Stomach (tissue), 4 donors: ENCODE data around the gene OR52M1.

Experiments used
- POLR2A ChIP-seq, 4 donors: fragments of 450-650 bp; IDR thresholded peaks; one replicate each; pipeline ENCODE4 v1.6.1; 2016; ENCODE audit warnings: antibody characterized with exemption in 4 of 4, control low read depth in 2 of 4, mild to moderate bottlenecking in 1 of 4, moderate library complexity in 1 of 4
- TF ChIP-seq, protein P1 (sequence below), 7 experiments: fragments of 450-650 bp in 4 of 7; fragments of 200-600 bp in 3 of 7; sonication (generic) in 3 of 7; IDR thresholded peaks; one replicate each; pipeline ENCODE4 v1.5.1; 2016 to 2019; ENCODE audit warnings: antibody characterized with exemption in 7 of 7, control low read depth in 2 of 7, mild to moderate bottlenecking in 1 of 7

DNA sequence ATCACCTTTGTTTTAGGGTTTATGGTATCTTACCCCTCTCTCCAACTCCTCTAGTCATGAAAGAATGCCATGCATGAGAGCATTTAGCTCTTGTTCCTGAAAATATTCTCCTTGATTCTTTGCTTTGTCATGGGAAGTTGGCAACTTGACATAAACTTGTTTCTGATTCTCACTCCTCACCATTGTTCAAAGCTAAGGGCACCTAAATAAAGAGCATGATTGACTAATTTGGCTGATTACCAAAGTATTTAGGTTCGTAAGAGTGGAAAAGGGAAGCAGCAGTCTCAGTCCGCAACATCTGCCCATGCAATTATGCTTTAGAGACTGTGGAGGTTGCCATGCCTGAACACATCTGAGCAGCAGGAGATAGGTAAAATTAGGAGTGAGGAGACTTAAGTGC, 36.1 kb upstream of the OR52M1 start:
- TF ChIP-seq, protein P1, sequence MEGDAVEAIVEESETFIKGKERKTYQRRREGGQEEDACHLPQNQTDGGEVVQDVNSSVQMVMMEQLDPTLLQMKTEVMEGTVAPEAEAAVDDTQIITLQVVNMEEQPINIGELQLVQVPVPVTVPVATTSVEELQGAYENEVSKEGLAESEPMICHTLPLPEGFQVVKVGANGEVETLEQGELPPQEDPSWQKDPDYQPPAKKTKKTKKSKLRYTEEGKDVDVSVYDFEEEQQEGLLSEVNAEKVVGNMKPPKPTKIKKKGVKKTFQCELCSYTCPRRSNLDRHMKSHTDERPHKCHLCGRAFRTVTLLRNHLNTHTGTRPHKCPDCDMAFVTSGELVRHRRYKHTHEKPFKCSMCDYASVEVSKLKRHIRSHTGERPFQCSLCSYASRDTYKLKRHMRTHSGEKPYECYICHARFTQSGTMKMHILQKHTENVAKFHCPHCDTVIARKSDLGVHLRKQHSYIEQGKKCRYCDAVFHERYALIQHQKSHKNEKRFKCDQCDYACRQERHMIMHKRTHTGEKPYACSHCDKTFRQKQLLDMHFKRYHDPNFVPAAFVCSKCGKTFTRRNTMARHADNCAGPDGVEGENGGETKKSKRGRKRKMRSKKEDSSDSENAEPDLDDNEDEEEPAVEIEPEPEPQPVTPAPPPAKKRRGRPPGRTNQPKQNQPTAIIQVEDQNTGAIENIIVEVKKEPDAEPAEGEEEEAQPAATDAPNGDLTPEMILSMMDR (IDR thresholded peaks at IDR 0.05), result no peak
- TF ChIP-seq POLR2A (IDR thresholded peaks at IDR 0.05), result no peak
